OCI-LY3 (cell line): Measurements from ENCODE around the gene FGGY.

Source experiments
- EZH2phosphoT487 ChIP-seq: fragments of 200-600 bp; shearing (Covaris generic); IDR thresholded peaks from 2 replicates; pipeline ENCODE4 v1.6.1; 2018; ENCODE audit warnings: antibody characterized with exemption, mixed run types, low read depth
- TF ChIP-seq, protein P1 (sequence below): fragments of 200-600, 300-600 bp; sonication (generic); IDR thresholded peaks from 2 replicates; pipeline ENCODE4 v1.5.1; 2014; ENCODE audit warnings: antibody characterized with exemption, low read length, low read depth

DNA sequence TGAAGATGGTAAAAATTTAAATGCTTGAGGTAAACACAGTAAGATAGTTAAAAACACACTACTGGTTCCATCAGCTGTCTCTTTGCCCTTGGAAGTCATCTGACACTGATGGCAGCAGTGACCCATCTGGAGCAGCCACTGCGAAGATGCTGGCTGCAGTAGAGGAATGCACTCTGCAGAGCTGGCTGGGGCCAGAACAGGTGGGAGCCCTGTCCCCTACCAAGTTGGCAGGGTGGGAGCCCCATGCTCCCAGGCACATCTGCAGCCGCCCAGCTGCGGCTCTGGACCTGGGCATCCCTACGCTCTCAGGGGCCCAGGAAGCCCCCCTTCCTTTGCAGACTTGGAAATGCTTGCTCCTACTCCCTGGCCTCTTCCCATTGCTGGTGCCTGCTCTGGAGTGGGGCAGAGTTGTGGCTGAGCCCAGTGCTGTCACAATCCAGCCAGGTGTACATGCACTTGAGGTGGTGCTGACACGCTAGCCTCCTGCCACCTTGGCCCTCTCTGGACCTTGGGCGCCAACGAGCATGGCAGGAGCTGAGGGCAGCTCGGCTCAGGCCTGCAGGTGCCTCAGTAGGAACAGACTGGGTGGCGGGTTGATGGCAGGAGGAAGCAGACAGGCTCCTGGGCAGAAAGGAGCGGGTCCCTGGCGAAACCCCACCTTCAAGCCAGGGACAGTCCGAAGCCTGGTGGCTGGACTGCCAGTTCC, 227.0 kb downstream of the FGGY start:
- TF ChIP-seq, protein P1, sequence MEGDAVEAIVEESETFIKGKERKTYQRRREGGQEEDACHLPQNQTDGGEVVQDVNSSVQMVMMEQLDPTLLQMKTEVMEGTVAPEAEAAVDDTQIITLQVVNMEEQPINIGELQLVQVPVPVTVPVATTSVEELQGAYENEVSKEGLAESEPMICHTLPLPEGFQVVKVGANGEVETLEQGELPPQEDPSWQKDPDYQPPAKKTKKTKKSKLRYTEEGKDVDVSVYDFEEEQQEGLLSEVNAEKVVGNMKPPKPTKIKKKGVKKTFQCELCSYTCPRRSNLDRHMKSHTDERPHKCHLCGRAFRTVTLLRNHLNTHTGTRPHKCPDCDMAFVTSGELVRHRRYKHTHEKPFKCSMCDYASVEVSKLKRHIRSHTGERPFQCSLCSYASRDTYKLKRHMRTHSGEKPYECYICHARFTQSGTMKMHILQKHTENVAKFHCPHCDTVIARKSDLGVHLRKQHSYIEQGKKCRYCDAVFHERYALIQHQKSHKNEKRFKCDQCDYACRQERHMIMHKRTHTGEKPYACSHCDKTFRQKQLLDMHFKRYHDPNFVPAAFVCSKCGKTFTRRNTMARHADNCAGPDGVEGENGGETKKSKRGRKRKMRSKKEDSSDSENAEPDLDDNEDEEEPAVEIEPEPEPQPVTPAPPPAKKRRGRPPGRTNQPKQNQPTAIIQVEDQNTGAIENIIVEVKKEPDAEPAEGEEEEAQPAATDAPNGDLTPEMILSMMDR: no peak
- TF ChIP-seq EZH2phosphoT487: no peak
